GM19468 (cell line): Measurements from ENCODE around the gene MRPS22.
"Not testable (repeated sequence)": the region's sequence is repeated elsewhere in the genome, so short reads cannot be mapped to it uniquely, and the experiment has no call there.

ENCODE experiments used
- ATAC-seq: cut with Tn5 transposase; IDR thresholded peaks from one replicate; pipeline ENCODE4 v1.9.1; 2021; ENCODE audit warnings: mild to moderate bottlenecking, moderate library complexity, moderate number of reproducible peaks; ENCODE audit not compliant: unreplicated experiment; ENCODE audit errors: extremely low read depth

MRPS22 gene

DNA sequence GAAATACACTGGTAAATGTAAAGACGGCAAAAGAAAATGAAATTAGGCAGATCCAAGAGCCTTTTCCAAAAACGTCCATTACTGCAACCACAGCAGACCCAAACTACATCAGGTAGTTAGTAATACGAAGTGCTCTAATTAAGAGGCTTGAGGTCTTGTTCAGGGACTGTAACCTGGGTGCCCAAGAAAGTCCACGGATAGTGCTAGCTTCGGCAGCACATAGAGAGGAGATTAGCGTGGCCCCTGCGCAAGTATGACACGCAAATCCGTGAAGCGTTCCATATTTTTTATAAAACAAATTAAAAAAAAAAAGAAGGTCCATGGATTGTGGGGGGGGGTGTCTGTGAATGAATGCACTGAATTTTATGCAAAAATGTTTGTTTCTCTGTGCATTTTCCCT, 44.3 kb downstream of the MRPS22 start:
- no peak for ATAC-seq

DNA sequence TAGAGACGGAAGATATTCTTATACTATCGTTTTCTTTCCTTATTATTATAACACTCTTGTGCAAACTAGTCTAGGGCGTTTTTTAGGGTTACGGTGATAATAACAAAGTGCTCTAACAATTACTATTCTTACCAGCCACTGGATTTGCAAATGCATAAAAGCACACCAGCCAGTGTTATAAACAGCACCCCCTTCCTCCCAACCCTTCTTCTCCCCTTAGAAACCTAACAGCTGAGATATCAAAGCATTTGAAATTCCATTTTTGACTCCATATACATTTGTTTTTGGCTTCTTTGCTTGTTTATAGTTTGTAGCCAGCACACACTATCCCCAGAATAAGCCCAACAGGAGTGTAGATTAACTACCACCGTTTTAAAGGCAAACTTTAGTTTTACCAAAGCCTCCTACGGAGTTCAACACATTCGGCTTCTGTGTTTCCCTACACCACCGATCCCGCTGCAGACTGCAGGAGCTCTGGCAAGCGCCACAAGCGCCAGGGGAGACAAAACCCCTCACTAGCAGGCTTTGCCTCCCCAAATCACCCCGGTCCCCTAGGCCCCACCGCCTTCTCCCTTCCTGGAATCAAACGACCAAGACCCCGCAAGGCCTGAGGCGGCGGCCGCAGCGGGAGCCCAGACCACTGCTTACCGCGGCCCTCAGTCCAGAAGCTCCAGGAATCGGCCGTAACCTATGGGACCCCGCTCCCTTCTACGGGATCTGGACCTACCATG, 45.2 kb downstream of the MRPS22 start:
- peak; percentile 12 for ATAC-seq

DNA sequence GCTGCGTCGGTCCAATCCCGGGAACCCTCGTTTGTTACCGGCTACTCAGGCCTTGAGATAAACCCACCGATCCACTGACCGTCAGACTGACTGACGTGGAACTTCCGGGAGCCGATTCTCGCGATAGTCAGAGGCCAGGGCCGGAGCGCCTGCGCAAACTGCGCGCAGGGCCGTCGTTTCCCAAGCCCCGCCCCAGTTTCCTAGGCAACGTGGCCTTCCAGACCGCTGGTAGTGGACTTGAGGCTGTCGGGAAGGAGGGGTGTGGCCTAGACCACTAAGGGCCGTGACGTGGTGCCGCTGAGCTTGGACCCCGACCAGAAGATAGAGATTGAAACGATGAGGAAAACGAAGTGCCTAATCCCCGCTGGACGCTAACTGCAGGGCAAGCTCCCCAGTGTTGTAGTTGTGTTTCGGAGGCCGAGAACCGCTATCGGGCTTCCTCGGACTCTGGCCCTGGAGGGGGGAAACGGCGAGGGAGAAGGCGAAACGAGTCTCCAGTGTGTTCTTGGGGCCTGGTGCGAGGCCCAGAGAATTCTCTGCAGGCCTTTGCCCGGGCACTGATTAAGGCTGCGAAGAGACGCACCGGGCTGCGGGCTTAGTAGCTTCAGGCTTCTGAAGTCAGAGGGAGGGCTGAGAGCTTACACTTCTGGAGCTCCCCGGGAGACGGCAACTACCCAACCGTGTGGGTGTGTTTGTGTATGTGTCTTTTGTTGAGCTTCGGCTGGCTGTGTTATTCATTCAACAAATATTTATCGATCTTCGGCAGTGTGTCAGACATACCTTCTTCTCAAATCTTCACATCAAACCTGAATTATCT, 45.9 kb downstream of the MRPS22 start, which contains the start of gene COPB2:
TSS of gene COPB2 (minus strand) at position 96 of the 817 bp plus-strand sequence. CDS start 97 bp downstream, outside the sequence.
- ATAC-seq = peak; percentile 93

DNA sequence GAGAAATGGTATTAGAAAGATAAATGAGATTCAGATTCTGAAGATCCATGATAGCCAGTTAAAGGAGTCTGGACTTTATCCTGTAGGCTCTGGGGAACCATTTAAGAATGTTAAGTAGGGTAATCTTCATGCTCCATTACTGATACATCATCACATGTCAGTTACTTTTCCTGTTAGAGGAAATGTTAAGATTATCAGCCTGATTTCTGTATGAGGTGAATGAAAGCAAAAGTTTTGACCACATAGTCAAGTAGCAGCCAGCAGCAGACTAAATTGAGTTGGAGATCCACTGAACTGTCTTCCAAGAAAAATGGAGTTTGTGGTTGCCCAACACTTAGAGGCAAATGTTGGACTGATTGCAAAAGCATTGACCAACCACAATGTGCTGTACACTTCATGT, 50.3 kb downstream of the MRPS22 start:
- no peak for ATAC-seq

DNA sequence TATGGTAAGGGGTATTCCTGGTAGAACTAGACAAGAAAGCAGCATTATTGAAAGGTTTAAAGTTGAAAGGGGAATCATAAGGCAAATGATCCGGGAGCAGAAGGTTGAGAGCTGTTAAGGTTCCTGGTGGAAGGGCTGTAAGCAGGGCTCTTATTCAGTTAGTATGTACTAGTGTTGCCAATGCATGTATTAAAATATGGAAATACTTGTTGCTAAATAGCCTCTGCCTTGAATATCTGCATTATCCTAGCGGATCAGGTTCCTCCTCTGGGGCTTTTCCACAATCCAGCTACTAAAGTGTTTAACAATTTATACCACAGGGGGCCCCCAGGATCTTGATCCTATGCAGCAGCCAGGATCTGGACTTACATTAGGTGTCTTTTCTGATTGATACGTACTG, 52.9 kb downstream of the MRPS22 start:
- no peak for ATAC-seq

DNA sequence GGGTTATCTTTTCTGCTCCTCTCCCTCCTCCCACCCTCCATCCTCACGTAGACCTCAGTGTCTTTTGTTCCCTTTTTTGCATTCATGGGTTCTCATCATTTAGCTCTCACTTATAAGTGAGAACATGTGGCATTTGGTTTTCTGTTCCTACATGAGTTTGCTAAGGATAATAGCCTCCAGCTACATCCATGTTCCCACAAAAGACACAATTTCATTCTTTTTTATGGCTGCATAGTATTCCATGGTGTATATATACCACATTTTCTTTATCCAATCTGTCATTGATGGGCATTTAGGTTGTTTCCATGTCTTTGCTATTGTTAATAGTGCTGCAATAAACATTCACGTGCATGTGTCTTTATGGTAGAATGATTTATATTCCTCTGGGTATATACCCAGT, 57.3 kb downstream of the MRPS22 start:
- ATAC-seq = not testable (repeated sequence)
